GM19468 (cell line): ENCODE data around the gene BSND.

ENCODE experiments used
- ATAC-seq: cut with Tn5 transposase; IDR thresholded peaks from one replicate; pipeline ENCODE4 v1.9.1; 2021; ENCODE audit warnings: mild to moderate bottlenecking, moderate library complexity, moderate number of reproducible peaks; ENCODE audit not compliant: unreplicated experiment; ENCODE audit errors: extremely low read depth

Gene BSND

GRCh38 chr1:54973205-54973921, 25.4 kb upstream of the BSND start:
- ATAC-seq = no peak

- ATAC-seq = no peak
Measured at GRCh38 chr1:54975356-54976108, 23.2 kb upstream of the BSND start.

GRCh38 chr1:54976747-54977146, 22.0 kb upstream of the BSND start:
- no peak for ATAC-seq

- ATAC-seq = no peak
Measured at GRCh38 chr1:54977533-54978297, 21.0 kb upstream of the BSND start.

GRCh38 chr1:54978528-54979326, 20.0 kb upstream of the BSND start:
- ATAC-seq = no peak

GRCh38 chr1:54979327-54979891, 19.3 kb upstream of the BSND start:
- ATAC-seq = no peak

- ATAC-seq = no peak
Measured at GRCh38 chr1:54980046-54980527, 18.6 kb upstream of the BSND start.

GRCh38 chr1:54980528-54981241, 18.0 kb upstream of the BSND start, which contains the start of gene TMEM61:
TSS of gene TMEM61 (plus strand) at chr1:54980628. CDS start at chr1:54981066, 438 bp downstream.
- no peak for ATAC-seq

- ATAC-seq = no peak
Measured at GRCh38 chr1:54981466-54981865, 17.3 kb upstream of the BSND start.

GRCh38 chr1:54982739-54983138, 16.0 kb upstream of the BSND start:
- no peak for ATAC-seq

- no peak for ATAC-seq
Measured at GRCh38 chr1:54984131-54984842, 14.4 kb upstream of the BSND start.

- ATAC-seq = no peak
Measured at GRCh38 chr1:54985556-54985955, 13.2 kb upstream of the BSND start.

- no peak for ATAC-seq
Measured at GRCh38 chr1:54986025-54986424, 12.7 kb upstream of the BSND start.

- ATAC-seq = no peak
Measured at GRCh38 chr1:54986533-54986932, 12.2 kb upstream of the BSND start.

- no peak for ATAC-seq
Measured at GRCh38 chr1:54987427-54987826, 11.3 kb upstream of the BSND start.

- ATAC-seq = no peak
Measured at GRCh38 chr1:54987919-54988705, 10.6 kb upstream of the BSND start.

GRCh38 chr1:54988975-54989374, 9.8 kb upstream of the BSND start:
- ATAC-seq = no peak

GRCh38 chr1:54989473-54989872, 9.3 kb upstream of the BSND start:
- ATAC-seq = no peak
